GM12872 (cell line): Measurements from ENCODE around the gene EXOC4.

ENCODE experiments used
- CTCF ChIP-seq: IDR thresholded peaks from 3 replicates; pipeline ENCODE4 v1.5.1; 2011; ENCODE audit warnings: low read depth, mild to moderate bottlenecking, low read length, moderate library complexity; ENCODE audit not compliant: insufficient read depth

Gene EXOC4

DNA sequence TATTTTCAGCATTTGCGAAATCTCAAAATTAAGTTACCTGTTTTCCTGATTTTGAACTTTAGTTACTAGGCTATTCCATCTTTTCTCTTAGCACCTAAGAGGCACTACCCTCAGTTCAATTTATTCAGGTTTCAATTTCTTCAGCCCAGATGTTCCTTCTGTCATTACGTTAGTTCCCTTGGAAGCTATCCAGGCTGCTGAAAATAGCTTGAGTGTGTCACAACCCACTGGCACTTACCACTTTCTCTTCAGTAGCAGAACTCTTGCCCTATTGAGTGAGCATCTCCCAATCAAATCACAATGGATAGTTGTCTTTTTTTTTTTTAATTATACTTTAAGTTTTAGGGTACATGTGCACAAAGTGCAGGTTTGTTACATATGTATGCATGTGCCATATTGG, 541.6 kb downstream of the EXOC4 start:
- TF ChIP-seq CTCF, result no peak

GRCh38 chr7:133795068-133795665, 542.3 kb downstream of the EXOC4 start:
- no peak for TF ChIP-seq CTCF

GRCh38 chr7:133796782-133797745, 544.2 kb downstream of the EXOC4 start:
- no peak for TF ChIP-seq CTCF

DNA sequence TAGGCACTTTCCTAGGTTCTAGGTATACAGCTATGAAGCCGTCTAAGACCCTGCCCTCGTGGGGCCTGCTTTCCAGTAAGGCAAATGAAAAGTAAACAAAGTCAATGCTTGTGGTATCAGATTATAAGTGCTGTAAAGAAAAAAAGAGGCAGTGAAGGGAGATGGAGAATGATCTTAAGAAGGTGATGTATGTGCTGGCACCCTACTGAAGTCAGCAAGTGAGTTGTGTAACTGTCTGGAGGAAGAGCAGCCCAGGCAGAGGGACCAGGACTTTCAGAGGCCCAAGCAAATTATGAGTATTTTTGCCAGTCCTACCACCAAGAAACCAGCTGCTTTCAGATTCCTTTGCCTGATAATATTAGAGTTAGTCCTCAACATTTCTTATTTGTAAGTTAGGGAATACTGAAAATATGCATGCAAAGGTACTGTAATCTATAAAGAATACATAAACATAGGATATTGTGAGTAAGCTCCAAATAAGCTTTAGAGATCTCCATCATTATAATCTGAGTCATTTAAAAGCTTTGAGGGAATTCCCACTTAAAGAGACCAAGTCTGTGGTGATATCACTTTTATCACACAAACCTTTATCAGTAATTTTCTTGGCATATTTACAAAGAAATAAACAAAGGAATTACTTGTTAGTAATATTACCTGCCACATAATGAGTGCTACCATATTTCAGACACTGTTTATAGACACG, 545.1 kb downstream of the EXOC4 start:
- no peak for TF ChIP-seq CTCF

DNA sequence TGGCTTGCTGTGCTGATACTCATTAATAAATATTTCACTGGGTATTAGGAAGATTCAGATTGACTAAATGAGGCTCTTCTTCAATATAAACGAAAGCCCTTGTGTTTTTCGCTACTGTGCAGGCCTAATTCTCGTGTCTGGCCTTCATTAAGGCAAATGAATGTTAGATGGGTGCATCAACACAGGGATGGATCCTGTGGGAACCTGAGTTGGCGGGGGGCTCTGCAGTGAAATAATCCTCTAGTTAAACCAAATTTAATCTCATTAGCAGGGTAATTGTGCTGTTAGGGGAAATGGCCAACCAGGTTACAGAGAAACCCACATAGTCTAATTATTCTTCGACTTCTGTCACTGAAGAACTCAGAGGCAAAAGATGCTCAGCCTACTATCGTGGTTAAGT, 548.5 kb downstream of the EXOC4 start:
- no peak for TF ChIP-seq CTCF

GRCh38 chr7:133804127-133804526, 551.2 kb downstream of the EXOC4 start:
- no peak for TF ChIP-seq CTCF

- no peak for TF ChIP-seq CTCF
Observed at GRCh38 chr7:133805426-133805825, 552.5 kb downstream of the EXOC4 start.
